ENCODE results near the gene PRKAG2. TPM values are rescaled to one million over a fixed set of nuclear protein-coding genes. Genes with fewer than 3 reads are reported as not detected.

The PRKAG2 gene
- polyA plus RNA-seq, 2 donors = 9.0 to 11.2 TPM

DNA sequence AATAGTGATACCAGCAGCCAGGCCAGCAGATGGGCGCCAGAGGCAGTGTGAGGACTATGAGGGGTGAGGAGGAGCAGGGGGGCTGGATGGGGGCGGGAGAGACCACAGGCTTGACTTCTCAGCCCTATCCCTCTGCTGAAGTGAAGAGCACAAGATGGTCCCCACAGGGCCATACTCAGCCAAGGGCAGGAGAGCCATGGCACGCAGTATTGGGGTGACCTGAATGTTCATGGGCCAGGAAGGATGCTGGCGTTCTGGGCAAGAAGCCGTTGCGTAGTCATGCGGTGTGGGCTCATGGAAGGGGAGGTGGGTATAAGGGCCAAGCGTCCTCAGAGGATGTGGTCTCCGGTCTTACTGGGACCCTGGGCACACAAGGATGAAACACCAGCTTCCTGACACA is 146.3 kb downstream of the PRKAG2 start:
- Histone ChIP-seq H3K27ac (ENCODE audit: low read depth in 2 of 2, low read length in 1 of 2) (no peak overlapping the region), H3K4me3 (ENCODE audit: low read depth in 1 of 2, low read length in 2 of 2) (no peak overlapping the region), H3K36me3 (ENCODE audit: control insufficient read depth in 2 of 2, insufficient read depth in 2 of 2, low read length in 1 of 2) (peaks cover 0 to 2% of the 10 kb centered on the region in 2 donors), H3K9me3 (ENCODE audit: control insufficient read depth in 2 of 2, insufficient read depth in 1 of 2, low read depth in 1 of 2, low read length in 1 of 2) (no peaks in the 10 kb centered on the region), H3K27me3 (ENCODE audit: control insufficient read depth in 1 of 2, insufficient read depth in 2 of 2, low read length in 2 of 2) (no peaks in the 10 kb centered on the region), H3K4me1 (ENCODE audit: control insufficient read depth in 2 of 2, insufficient read depth in 2 of 2, low read length in 1 of 2) (peaks cover 5 to 12% of the 10 kb centered on the region in 2 donors)
- 64 to 78% methylated on average over 9 of the region's 9 CpGs for WGBS, 2 donors

DNA sequence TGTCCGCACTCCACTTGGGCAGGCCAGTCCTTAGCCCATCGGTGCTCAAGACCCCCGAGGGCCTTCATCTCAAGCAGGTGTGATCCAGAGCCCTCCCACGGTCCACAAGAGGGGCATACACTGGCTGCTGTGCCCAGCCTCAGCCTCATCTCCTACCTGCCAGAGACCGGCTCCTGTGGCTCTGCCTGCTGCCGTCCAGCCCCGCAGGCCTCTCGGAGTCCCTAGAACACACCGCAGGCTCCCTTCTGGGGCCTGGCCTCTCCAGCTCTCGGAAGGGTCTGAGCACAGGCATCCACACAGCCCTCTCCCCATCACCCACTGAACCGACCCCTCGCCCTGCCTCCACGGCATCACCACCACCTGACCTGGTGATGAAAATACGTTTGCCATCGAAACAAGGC is 147.4 kb downstream of the PRKAG2 start:
- WGBS, 2 donors = 97% methylated on average over 15 of the region's 15 CpGs
- peaks cover 5 to 12% of the 10 kb centered on the region in 2 donors for H3K4me1 ChIP-seq (ENCODE audit: control insufficient read depth in 2 of 2, insufficient read depth in 2 of 2, low read length in 1 of 2)
- no peak overlapping the region for H3K4me3 ChIP-seq (ENCODE audit: low read depth in 1 of 2, low read length in 2 of 2)
- no peaks in the 10 kb centered on the region for H3K9me3 ChIP-seq (ENCODE audit: control insufficient read depth in 2 of 2, insufficient read depth in 1 of 2, low read depth in 1 of 2, low read length in 1 of 2)
- peaks cover 0 to 6% of the 10 kb centered on the region in 2 donors for H3K36me3 ChIP-seq (ENCODE audit: control insufficient read depth in 2 of 2, insufficient read depth in 2 of 2, low read length in 1 of 2)
- H3K27me3 ChIP-seq (ENCODE audit: control insufficient read depth in 1 of 2, insufficient read depth in 2 of 2, low read length in 2 of 2) = no peaks in the 10 kb centered on the region
- H3K27ac ChIP-seq (ENCODE audit: low read depth in 2 of 2, low read length in 1 of 2) = no peak overlapping the region

GRCh38 chr7:151728746-151729145 is 148.2 kb downstream of the PRKAG2 start:
- Histone ChIP-seq H3K36me3 (ENCODE audit: control insufficient read depth in 2 of 2, insufficient read depth in 2 of 2, low read length in 1 of 2) (peaks cover 0 to 6% of the 10 kb centered on the region in 2 donors), H3K4me1 (ENCODE audit: control insufficient read depth in 2 of 2, insufficient read depth in 2 of 2, low read length in 1 of 2) (peaks cover 5 to 12% of the 10 kb centered on the region in 2 donors), H3K4me3 (ENCODE audit: low read depth in 1 of 2, low read length in 2 of 2) (no peak overlapping the region), H3K27ac (ENCODE audit: low read depth in 2 of 2, low read length in 1 of 2) (no peak overlapping the region), H3K9me3 (ENCODE audit: control insufficient read depth in 2 of 2, insufficient read depth in 1 of 2, low read depth in 1 of 2, low read length in 1 of 2) (no peaks in the 10 kb centered on the region), H3K27me3 (ENCODE audit: control insufficient read depth in 1 of 2, insufficient read depth in 2 of 2, low read length in 2 of 2) (no peaks in the 10 kb centered on the region)
- 96 to 97% methylated on average over 14 of the region's 14 CpGs for WGBS, 2 donors

- Histone ChIP-seq H3K27ac (ENCODE audit: low read depth in 2 of 2, low read length in 1 of 2) (no peak overlapping the region), H3K9me3 (ENCODE audit: control insufficient read depth in 2 of 2, insufficient read depth in 1 of 2, low read depth in 1 of 2, low read length in 1 of 2) (no peaks in the 10 kb centered on the region), H3K36me3 (ENCODE audit: control insufficient read depth in 2 of 2, insufficient read depth in 2 of 2, low read length in 1 of 2) (peaks cover 0 to 6% of the 10 kb centered on the region in 2 donors), H3K27me3 (ENCODE audit: control insufficient read depth in 1 of 2, insufficient read depth in 2 of 2, low read length in 2 of 2) (no peaks in the 10 kb centered on the region), H3K4me3 (ENCODE audit: low read depth in 1 of 2, low read length in 2 of 2) (no peak overlapping the region), H3K4me1 (ENCODE audit: control insufficient read depth in 2 of 2, insufficient read depth in 2 of 2, low read length in 1 of 2) (peaks cover 5 to 12% of the 10 kb centered on the region in 2 donors)
- 76 to 83% methylated on average over 8 of the region's 8 CpGs for WGBS, 2 donors
Measured at GRCh38 chr7:151728286-151728660, 148.6 kb downstream of the PRKAG2 start.

GRCh38 chr7:151727579-151728285 is 149.2 kb downstream of the PRKAG2 start:
- WGBS, 2 donors = 20 to 46% methylated on average over 18 of the region's 18 CpGs
- peaks cover 5 to 10% of the 10 kb centered on the region in 2 donors for H3K4me1 ChIP-seq (ENCODE audit: control insufficient read depth in 2 of 2, insufficient read depth in 2 of 2, low read length in 1 of 2)
- no peaks in the 10 kb centered on the region for H3K27me3 ChIP-seq (ENCODE audit: control insufficient read depth in 1 of 2, insufficient read depth in 2 of 2, low read length in 2 of 2)
- H3K4me3 ChIP-seq (ENCODE audit: low read depth in 1 of 2, low read length in 2 of 2) = no peak overlapping the region
- H3K9me3 ChIP-seq (ENCODE audit: control insufficient read depth in 2 of 2, insufficient read depth in 1 of 2, low read depth in 1 of 2, low read length in 1 of 2) = no peaks in the 10 kb centered on the region
- peak overlapping the region in 1 of 2 donors; percentile 8 for H3K27ac ChIP-seq (ENCODE audit: low read depth in 2 of 2, low read length in 1 of 2)
- peaks cover 0 to 6% of the 10 kb centered on the region in 2 donors for H3K36me3 ChIP-seq (ENCODE audit: control insufficient read depth in 2 of 2, insufficient read depth in 2 of 2, low read length in 1 of 2)

DNA sequence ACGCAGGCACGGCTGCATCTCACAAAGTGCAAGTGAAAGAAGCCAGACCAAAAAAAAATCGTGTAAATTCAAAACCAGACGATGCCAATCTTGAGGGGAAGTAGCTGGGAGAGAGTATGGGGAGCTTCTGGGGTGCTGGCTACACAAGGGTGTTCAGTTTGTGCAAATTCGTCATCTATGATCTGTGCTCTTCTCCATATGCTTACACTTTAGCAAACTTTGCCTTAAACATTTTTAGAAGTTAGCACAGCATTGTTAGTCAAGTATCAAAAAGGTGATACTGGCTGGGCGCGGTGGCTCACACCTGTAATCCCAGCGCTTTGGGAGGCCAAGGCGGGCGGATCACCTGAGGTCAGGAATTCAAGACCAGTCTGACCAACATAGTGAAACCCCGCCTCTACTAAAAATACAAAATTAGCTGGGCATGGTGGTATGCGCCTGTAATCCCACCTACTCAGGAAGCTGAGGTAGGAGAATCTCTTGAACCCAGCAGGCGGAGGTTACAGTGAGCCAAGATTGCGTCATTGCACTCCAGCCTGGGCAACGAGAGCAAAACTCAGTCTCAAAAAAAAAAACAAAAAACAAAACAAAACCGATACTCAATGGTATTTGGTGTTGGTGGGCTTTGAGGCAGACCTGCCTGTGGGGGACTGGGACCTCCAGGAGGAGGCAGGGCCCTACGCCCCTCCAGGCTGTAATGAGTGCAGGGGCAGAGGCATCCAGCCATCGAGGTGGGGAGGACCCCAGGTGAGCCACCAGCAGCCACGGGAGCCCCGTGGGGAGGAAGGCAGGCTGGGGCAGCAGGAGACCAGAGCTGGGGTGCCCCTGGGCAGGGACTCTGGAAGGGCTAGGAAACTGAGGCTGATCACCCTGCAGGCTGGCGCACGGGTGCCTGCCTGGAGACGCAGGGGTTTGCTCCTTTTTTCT is 150.0 kb downstream of the PRKAG2 start:
- WGBS, 2 donors = 69 to 77% methylated on average over 23 of the region's 23 CpGs
- Histone ChIP-seq H3K4me1 (ENCODE audit: control insufficient read depth in 2 of 2, insufficient read depth in 2 of 2, low read length in 1 of 2) (peaks cover 5 to 10% of the 10 kb centered on the region in 2 donors), H3K36me3 (ENCODE audit: control insufficient read depth in 2 of 2, insufficient read depth in 2 of 2, low read length in 1 of 2) (peaks cover 0 to 6% of the 10 kb centered on the region in 2 donors), H3K27me3 (ENCODE audit: control insufficient read depth in 1 of 2, insufficient read depth in 2 of 2, low read length in 2 of 2) (no peaks in the 10 kb centered on the region), H3K9me3 (ENCODE audit: control insufficient read depth in 2 of 2, insufficient read depth in 1 of 2, low read depth in 1 of 2, low read length in 1 of 2) (no peaks in the 10 kb centered on the region), H3K27ac (ENCODE audit: low read depth in 2 of 2, low read length in 1 of 2) (peak overlapping the region in 1 of 2 donors; percentile 20), H3K4me3 (ENCODE audit: low read depth in 1 of 2, low read length in 2 of 2) (no peak overlapping the region)

DNA sequence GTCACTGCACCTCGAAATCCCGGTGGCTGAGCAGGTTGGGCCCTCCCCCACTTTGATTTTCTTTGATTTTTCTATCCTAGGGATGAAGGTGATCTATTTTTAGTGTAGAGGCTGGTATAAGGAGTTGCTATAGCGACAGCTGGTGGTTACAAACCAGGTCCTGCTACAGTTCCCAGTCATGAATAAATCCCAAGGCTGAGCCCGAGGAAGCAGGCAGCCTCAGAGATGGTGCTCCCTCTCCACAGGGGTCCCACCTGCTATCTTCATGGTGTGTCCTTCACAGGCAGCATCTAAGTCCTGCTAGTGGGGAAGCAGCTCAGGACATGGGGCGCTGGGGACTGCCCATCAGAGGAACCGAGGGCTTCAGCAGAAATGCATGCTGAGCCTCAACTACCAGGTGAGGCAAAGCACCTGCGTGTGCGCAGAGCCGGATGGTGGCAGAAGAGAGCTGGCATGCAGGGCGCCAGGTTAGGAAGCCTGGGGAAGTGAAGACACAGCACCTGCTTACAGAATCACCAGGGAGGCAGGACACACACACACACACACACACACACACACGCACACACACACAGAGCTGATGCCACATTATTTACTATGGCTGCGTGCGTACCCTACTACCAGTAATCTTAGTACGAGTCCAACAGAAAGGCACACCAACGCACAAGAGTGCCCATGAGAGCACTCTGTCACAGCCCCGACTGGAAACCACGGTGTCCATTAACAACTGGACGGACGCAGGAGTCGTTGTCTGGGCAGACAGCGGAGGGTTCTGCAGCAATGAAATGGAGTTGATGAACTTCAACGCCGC is 150.9 kb downstream of the PRKAG2 start:
- WGBS, 2 donors = 86 to 94% methylated on average over 23 of the region's 23 CpGs
- H3K27me3 ChIP-seq (ENCODE audit: control insufficient read depth in 1 of 2, insufficient read depth in 2 of 2, low read length in 2 of 2) = no peaks in the 10 kb centered on the region
- no peak overlapping the region for H3K27ac ChIP-seq (ENCODE audit: low read depth in 2 of 2, low read length in 1 of 2)
- no peak overlapping the region for H3K4me3 ChIP-seq (ENCODE audit: low read depth in 1 of 2, low read length in 2 of 2)
- peaks cover 0 to 6% of the 10 kb centered on the region in 2 donors for H3K36me3 ChIP-seq (ENCODE audit: control insufficient read depth in 2 of 2, insufficient read depth in 2 of 2, low read length in 1 of 2)
- H3K9me3 ChIP-seq (ENCODE audit: control insufficient read depth in 2 of 2, insufficient read depth in 1 of 2, low read depth in 1 of 2, low read length in 1 of 2) = no peaks in the 10 kb centered on the region
- H3K4me1 ChIP-seq (ENCODE audit: control insufficient read depth in 2 of 2, insufficient read depth in 2 of 2, low read length in 1 of 2) = peaks cover 5 to 10% of the 10 kb centered on the region in 2 donors

GRCh38 chr7:151724920-151725584 is 151.9 kb downstream of the PRKAG2 start:
- Histone ChIP-seq H3K4me3 (ENCODE audit: low read depth in 1 of 2, low read length in 2 of 2) (no peak overlapping the region), H3K27me3 (ENCODE audit: control insufficient read depth in 1 of 2, insufficient read depth in 2 of 2, low read length in 2 of 2) (no peaks in the 10 kb centered on the region), H3K9me3 (ENCODE audit: control insufficient read depth in 2 of 2, insufficient read depth in 1 of 2, low read depth in 1 of 2, low read length in 1 of 2) (no peaks in the 10 kb centered on the region), H3K27ac (ENCODE audit: low read depth in 2 of 2, low read length in 1 of 2) (no peak overlapping the region), H3K4me1 (ENCODE audit: control insufficient read depth in 2 of 2, insufficient read depth in 2 of 2, low read length in 1 of 2) (peaks cover 5 to 10% of the 10 kb centered on the region in 2 donors), H3K36me3 (ENCODE audit: control insufficient read depth in 2 of 2, insufficient read depth in 2 of 2, low read length in 1 of 2) (peaks cover 0 to 6% of the 10 kb centered on the region in 2 donors)
- WGBS, 2 donors = 92 to 95% methylated on average over 21 to 22 of the region's 22 CpGs
